GM18505 (cell line): ENCODE measurements around the gene C9.
"Not testable (repeated sequence)": the region's sequence is repeated elsewhere in the genome, so short reads cannot be mapped to it uniquely, and the experiment has no call there.

Experiments used
- ATAC-seq: cut with Tn5 transposase; IDR thresholded peaks from one replicate; pipeline ENCODE4 v1.9.1; 2021; ENCODE audit not compliant: unreplicated experiment
- POLR2A ChIP-seq: IDR thresholded peaks from 4 replicates; pipeline ENCODE4 v1.6.1; 2011; ENCODE audit warnings: borderline replicate concordance; ENCODE audit not compliant: insufficient read depth, insufficient read length; ENCODE audit errors: extremely low read depth

Gene C9

GRCh38 chr5:39364367-39364766 lies at the start of gene C9:
Gene C9, minus strand, starts transcription at chr5:39364495. Its CDS starts 31 bp downstream, at chr5:39364464.
- ATAC-seq = no peak
- TF ChIP-seq POLR2A = no peak

GRCh38 chr5:39413771-39414170 lies 49.5 kb upstream of the C9 start:
- ATAC-seq = no peak
- TF ChIP-seq POLR2A = no peak

GRCh38 chr5:39412721-39413394 lies 48.6 kb upstream of the C9 start:
- ATAC-seq = no peak
- TF ChIP-seq POLR2A = no peak

- TF ChIP-seq POLR2A = no peak
- no peak for ATAC-seq
Measured at GRCh38 chr5:39411985-39412384, 47.7 kb upstream of the C9 start.

- no peak for TF ChIP-seq POLR2A
- ATAC-seq = no peak
Measured at GRCh38 chr5:39411061-39411460, 46.8 kb upstream of the C9 start.

GRCh38 chr5:39409033-39409432 lies 44.7 kb upstream of the C9 start:
- ATAC-seq = no peak
- TF ChIP-seq POLR2A = no peak

GRCh38 chr5:39405083-39405843 lies 41.0 kb upstream of the C9 start:
- no peak for TF ChIP-seq POLR2A
- no peak for ATAC-seq

GRCh38 chr5:39403761-39404160 lies 39.5 kb upstream of the C9 start:
- ATAC-seq = not testable (repeated sequence)

- not testable (repeated sequence) for ATAC-seq
Measured at GRCh38 chr5:39402140-39402539, 37.8 kb upstream of the C9 start.

GRCh38 chr5:39400713-39401578 lies 36.7 kb upstream of the C9 start:
- no peak for ATAC-seq
- TF ChIP-seq POLR2A = no peak

GRCh38 chr5:39399135-39400036 lies 35.1 kb upstream of the C9 start:
- no peak for TF ChIP-seq POLR2A
- no peak for ATAC-seq

- no peak for TF ChIP-seq POLR2A
Measured at GRCh38 chr5:39396843-39397242, 32.5 kb upstream of the C9 start.

GRCh38 chr5:39395521-39395920 lies 31.2 kb upstream of the C9 start:
- no peak for TF ChIP-seq POLR2A
- ATAC-seq = no peak

More at GRCh38 chr5:39396843-39397242, 32.5 kb upstream of the C9 start:
- no peak for ATAC-seq

GRCh38 chr5:39394946-39395345 lies 30.7 kb upstream of the C9 start:
- no peak for ATAC-seq
- TF ChIP-seq POLR2A = no peak
